G401 (cell line): ENCODE results near the gene PAM16. TPM values are rescaled to one million over a fixed set of nuclear protein-coding genes. Genes with fewer than 3 reads are reported as not detected.
A peak's percentile ranks its signal among the peaks of the same experiment; 100 is the strongest.
"Not testable (repeated sequence)": the region's sequence is repeated elsewhere in the genome, so short reads cannot be mapped to it uniquely, and the experiment has no call there.

Experiments used
- DNase-seq: peaks from one replicate; pipeline ENCODE4 v3.0.0-alpha.2; 2015; ENCODE audit warnings: low spot score
- in situ Hi-C: cut with HindIII; loops from 2 replicates; pipeline ENCODE4 v1.10.0; 2016; ENCODE audit warnings: low sequenced_read_pairs, mixed read lengths
- total RNA-seq: library from RNA; depleted of rRNA; stranded (reverse); fragments of >200 nt; shearing (Covaris generic); gene quantifications from 2 replicates; pipeline ENCODE4 v1.2.3, GENCODE V29; 2014

PAM16 gene
- total RNA-seq, 1 experiment from 2014 or later: 68.3 TPM

GRCh38 chr16:4340443-4340842 lies 10.7 kb downstream of the PAM16 start:
- in situ Hi-C loops: no loop called here
- DNase-seq: no peak

GRCh38 chr16:4339909-4340308 lies 11.2 kb downstream of the PAM16 start:
- DNase-seq: no peak
- in situ Hi-C loops: no loop called here

GRCh38 chr16:4339455-4339854 lies 11.7 kb downstream of the PAM16 start:
- DNase-seq: no peak
- in situ Hi-C loops: no loop called here

GRCh38 chr16:4338712-4339299 lies 12.3 kb downstream of the PAM16 start:
- in situ Hi-C loops: no loop called here
- no peak for DNase-seq

GRCh38 chr16:4338125-4338582 lies 13.0 kb downstream of the PAM16 start:
- in situ Hi-C loops: no loop called here
- no peak for DNase-seq

GRCh38 chr16:4337540-4338088 lies 13.5 kb downstream of the PAM16 start:
- no peak for DNase-seq

GRCh38 chr16:4336701-4337539 lies 14.2 kb downstream of the PAM16 start:
- in situ Hi-C loops: no loop called here
- DNase-seq: no peak

More at GRCh38 chr16:4337540-4338088, 13.5 kb downstream of the PAM16 start:
- in situ Hi-C loops: no loop called here

- no peak for DNase-seq
- in situ Hi-C loops: no loop called here
These were observed 16.2 kb downstream of the PAM16 start for GRCh38 chr16:4334724-4335495.

GRCh38 chr16:4333714-4334113 lies 17.4 kb downstream of the PAM16 start:
- DNase-seq, in situ Hi-C loops: not testable (repeated sequence)

GRCh38 chr16:4333308-4333638 lies 17.8 kb downstream of the PAM16 start:
- in situ Hi-C loops: no loop called here
- DNase-seq: no peak

GRCh38 chr16:4332623-4333307 lies 18.4 kb downstream of the PAM16 start:
- in situ Hi-C loops: no loop called here
- no peak for DNase-seq

GRCh38 chr16:4332083-4332482 lies 19.0 kb downstream of the PAM16 start:
- DNase-seq: no peak
- in situ Hi-C loops: no loop called here

- in situ Hi-C loops: no loop called here
- DNase-seq: peak; percentile 57
These were observed 20.7 kb downstream of the PAM16 start for GRCh38 chr16:4330277-4330874.

GRCh38 chr16:4328782-4329775 lies 22.0 kb downstream of the PAM16 start:
- in situ Hi-C loops: no loop called here
- peak; percentile 57 for DNase-seq

- peak; percentile 88 for DNase-seq
- in situ Hi-C loops: no loop called here
These were observed 22.9 kb downstream of the PAM16 start for GRCh38 chr16:4328046-4328781.

GRCh38 chr16:4327386-4328045 lies 23.6 kb downstream of the PAM16 start:
- in situ Hi-C loops: no loop called here

More at GRCh38 chr16:4327386-4328045, 23.6 kb downstream of the PAM16 start:
- DNase-seq: no peak
